ENCODE measurements around the gene NELL1. TPM values are rescaled to one million over a fixed set of nuclear protein-coding genes. Genes with fewer than 3 reads are reported as not detected.

The NELL1 gene
- total and polyA plus RNA-seq, 4 donors, result 0.05 to 0.31 (median 0.12) TPM; not detected in 1

DNA sequence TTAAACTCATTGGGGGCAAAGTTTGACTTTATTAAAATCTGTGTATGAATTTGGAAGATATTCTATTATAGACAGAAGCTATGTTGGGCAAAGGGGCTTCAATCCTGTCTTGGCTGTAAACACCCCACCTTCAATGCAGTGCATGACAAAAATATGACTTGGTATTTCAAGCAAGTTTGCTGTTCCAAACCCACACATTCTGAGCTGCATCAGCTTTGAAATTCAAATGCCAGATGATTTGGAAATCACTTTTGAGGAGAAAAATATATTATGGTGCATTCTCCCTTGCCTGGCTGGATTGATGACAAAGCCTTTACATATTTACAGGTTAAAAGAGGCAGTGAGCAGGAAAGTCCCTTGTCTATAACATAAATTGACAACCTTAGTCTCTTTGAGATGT, 760.0 kb downstream of the NELL1 start:
- H3K27ac ChIP-seq (ENCODE audit: low read depth in 1 of 2, low read length in 1 of 2), result no peak overlapping the region
- ATAC-seq (ENCODE audit: insufficient read depth, low FRiP score), result no peak
- no peak overlapping the region for H3K9ac ChIP-seq (ENCODE audit: insufficient read depth in 1 of 2, low read length in 2 of 2)
- H3K4me1 ChIP-seq (ENCODE audit: control insufficient read depth in 5 of 5, insufficient read depth in 5 of 5, low read length in 5 of 5), result no peaks in the 10 kb centered on the region
- no peaks in the 10 kb centered on the region for H3K36me3 ChIP-seq (ENCODE audit: control insufficient read depth in 4 of 4, insufficient read depth in 4 of 4, low read length in 4 of 4)
- H3K27me3 ChIP-seq (ENCODE audit: control insufficient read depth in 3 of 3, insufficient read depth in 3 of 3, low read length in 2 of 3), result no peaks in the 10 kb centered on the region
- no peak overlapping the region for H3K4me3 ChIP-seq
- no peaks in the 10 kb centered on the region for H3K9me3 ChIP-seq (ENCODE audit: control insufficient read depth in 4 of 4, insufficient read depth in 3 of 4, low read length in 3 of 4)
- DNase-seq, result no peak
- TF ChIP-seq, protein P1, sequence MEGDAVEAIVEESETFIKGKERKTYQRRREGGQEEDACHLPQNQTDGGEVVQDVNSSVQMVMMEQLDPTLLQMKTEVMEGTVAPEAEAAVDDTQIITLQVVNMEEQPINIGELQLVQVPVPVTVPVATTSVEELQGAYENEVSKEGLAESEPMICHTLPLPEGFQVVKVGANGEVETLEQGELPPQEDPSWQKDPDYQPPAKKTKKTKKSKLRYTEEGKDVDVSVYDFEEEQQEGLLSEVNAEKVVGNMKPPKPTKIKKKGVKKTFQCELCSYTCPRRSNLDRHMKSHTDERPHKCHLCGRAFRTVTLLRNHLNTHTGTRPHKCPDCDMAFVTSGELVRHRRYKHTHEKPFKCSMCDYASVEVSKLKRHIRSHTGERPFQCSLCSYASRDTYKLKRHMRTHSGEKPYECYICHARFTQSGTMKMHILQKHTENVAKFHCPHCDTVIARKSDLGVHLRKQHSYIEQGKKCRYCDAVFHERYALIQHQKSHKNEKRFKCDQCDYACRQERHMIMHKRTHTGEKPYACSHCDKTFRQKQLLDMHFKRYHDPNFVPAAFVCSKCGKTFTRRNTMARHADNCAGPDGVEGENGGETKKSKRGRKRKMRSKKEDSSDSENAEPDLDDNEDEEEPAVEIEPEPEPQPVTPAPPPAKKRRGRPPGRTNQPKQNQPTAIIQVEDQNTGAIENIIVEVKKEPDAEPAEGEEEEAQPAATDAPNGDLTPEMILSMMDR (IDR thresholded peaks at IDR 0.05; ENCODE audit: control extremely low read depth, extremely low read depth), result no peak

DNA sequence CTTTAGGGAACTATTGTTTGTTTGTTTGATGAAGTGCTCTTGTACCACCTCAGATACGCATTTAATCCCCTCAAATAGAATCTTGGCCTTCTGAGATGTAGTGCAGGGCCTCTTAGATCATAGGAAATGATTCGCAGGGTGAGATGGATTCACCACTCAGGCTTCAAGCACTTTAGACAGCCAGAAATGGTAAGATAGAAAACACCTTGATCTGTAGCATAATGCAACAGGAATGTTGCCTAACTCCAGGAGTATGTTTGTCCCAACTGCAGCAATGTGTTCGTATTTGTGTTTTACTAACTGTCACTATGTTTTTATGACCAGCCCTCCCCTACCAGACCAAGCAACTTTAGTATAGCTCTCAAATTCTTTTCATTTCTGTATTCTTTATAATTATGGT, 761.2 kb downstream of the NELL1 start:
- Histone ChIP-seq H3K36me3 (ENCODE audit: control insufficient read depth in 4 of 4, insufficient read depth in 4 of 4, low read length in 4 of 4) (no peaks in the 10 kb centered on the region), H3K27me3 (ENCODE audit: control insufficient read depth in 3 of 3, insufficient read depth in 3 of 3, low read length in 2 of 3) (no peaks in the 10 kb centered on the region), H3K4me1 (ENCODE audit: control insufficient read depth in 5 of 5, insufficient read depth in 5 of 5, low read length in 5 of 5) (no peaks in the 10 kb centered on the region), H3K9ac (ENCODE audit: insufficient read depth in 1 of 2, low read length in 2 of 2) (no peak overlapping the region), H3K27ac (ENCODE audit: low read depth in 1 of 2, low read length in 1 of 2) (no peak overlapping the region), H3K4me3 (no peak overlapping the region), H3K9me3 (ENCODE audit: control insufficient read depth in 4 of 4, insufficient read depth in 3 of 4, low read length in 3 of 4) (no peaks in the 10 kb centered on the region)
- WGBS, 2 donors, result 83 to 86% methylated on average over 3 of the region's 3 CpGs
- no peak for ATAC-seq (ENCODE audit: insufficient read depth, low FRiP score)
- TF ChIP-seq, protein P1 (IDR thresholded peaks at IDR 0.05; ENCODE audit: control extremely low read depth, extremely low read depth), result no peak
- DNase-seq, result no peak

GRCh38 chr11:21446939-21447590, 777.7 kb downstream of the NELL1 start:
- H3K27me3 ChIP-seq (ENCODE audit: control insufficient read depth in 3 of 3, insufficient read depth in 3 of 3, low read length in 2 of 3), result no peaks in the 10 kb centered on the region
- ATAC-seq (ENCODE audit: insufficient read depth, low FRiP score) (no peak), DNase-seq (no peak)
- H3K9me3 ChIP-seq (ENCODE audit: control insufficient read depth in 4 of 4, insufficient read depth in 3 of 4, low read length in 3 of 4), result peaks cover 0 to 7% (median 0%) of the 10 kb centered on the region in 4 donors
- H3K4me1 ChIP-seq (ENCODE audit: control insufficient read depth in 5 of 5, insufficient read depth in 5 of 5, low read length in 5 of 5), result no peaks in the 10 kb centered on the region
- TF ChIP-seq, protein P1 (IDR thresholded peaks at IDR 0.05; ENCODE audit: control extremely low read depth, extremely low read depth), result no peak
- H3K36me3 ChIP-seq (ENCODE audit: control insufficient read depth in 4 of 4, insufficient read depth in 4 of 4, low read length in 4 of 4), result no peaks in the 10 kb centered on the region
- H3K27ac ChIP-seq (ENCODE audit: low read depth in 1 of 2, low read length in 1 of 2), result no peak overlapping the region
- 83 to 88% methylated on average over 2 of the region's 2 CpGs for WGBS, 2 donors
- H3K4me3 ChIP-seq, result no peak overlapping the region
- no peak overlapping the region for H3K9ac ChIP-seq (ENCODE audit: insufficient read depth in 1 of 2, low read length in 2 of 2)

DNA sequence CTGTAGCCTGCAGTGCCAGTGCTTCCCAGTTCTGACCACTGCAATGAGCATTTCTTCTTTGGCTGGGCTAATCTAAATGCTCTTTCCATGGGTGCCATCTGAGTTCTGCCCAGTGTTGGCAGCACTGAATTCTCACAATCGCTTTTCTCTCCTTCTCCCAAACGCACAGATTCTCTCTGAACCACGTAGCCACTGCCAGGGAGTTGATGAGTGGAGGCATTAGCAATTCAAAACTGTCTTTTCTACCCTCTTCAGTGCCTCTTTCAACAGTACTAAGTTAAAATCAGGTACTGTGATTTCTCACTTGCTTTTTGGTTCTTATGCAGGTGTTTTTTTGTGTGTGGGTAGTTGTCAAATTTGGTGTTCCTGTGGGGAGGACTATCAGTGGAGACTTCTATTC, 778.5 kb downstream of the NELL1 start:
- H3K27me3 ChIP-seq (ENCODE audit: control insufficient read depth in 3 of 3, insufficient read depth in 3 of 3, low read length in 2 of 3), result no peaks in the 10 kb centered on the region
- WGBS, 2 donors, result 78 to 79% methylated on average over 3 of the region's 3 CpGs
- H3K4me1 ChIP-seq (ENCODE audit: control insufficient read depth in 5 of 5, insufficient read depth in 5 of 5, low read length in 5 of 5), result no peaks in the 10 kb centered on the region
- H3K36me3 ChIP-seq (ENCODE audit: control insufficient read depth in 4 of 4, insufficient read depth in 4 of 4, low read length in 4 of 4), result no peaks in the 10 kb centered on the region
- H3K4me3 ChIP-seq, result no peak overlapping the region
- no peak for DNase-seq
- H3K9ac ChIP-seq (ENCODE audit: insufficient read depth in 1 of 2, low read length in 2 of 2), result no peak overlapping the region
- no peak overlapping the region for H3K27ac ChIP-seq (ENCODE audit: low read depth in 1 of 2, low read length in 1 of 2)
- peaks cover 0 to 7% (median 0%) of the 10 kb centered on the region in 4 donors for H3K9me3 ChIP-seq (ENCODE audit: control insufficient read depth in 4 of 4, insufficient read depth in 3 of 4, low read length in 3 of 4)
- ATAC-seq (ENCODE audit: insufficient read depth, low FRiP score), result no peak
- TF ChIP-seq, protein P1 (IDR thresholded peaks at IDR 0.05; ENCODE audit: control extremely low read depth, extremely low read depth), result no peak
